Smooth muscle cell (in vitro differentiated cells): ENCODE measurements around the gene RNU6-9. TPM values are rescaled to one million over a fixed set of nuclear protein-coding genes. Genes with fewer than 3 reads are reported as not detected.
A peak's percentile ranks its signal among the peaks of the same experiment; 100 is the strongest.

ENCODE experiments used
- DNase-seq: peaks from one replicate; lab custom pipeline; 2025; ENCODE audit not compliant: unreplicated experiment; lab: John Stamatoyannopoulos, UW
- H2AFZ ChIP-seq: fragments of 200-600 bp; sonication (generic); 2 replicates; pipeline ENCODE4 v1.6.0; 2016; ENCODE audit warnings: antibody characterized with exemption, low read depth, mild to moderate bottlenecking
- H3F3A ChIP-seq: fragments of 200-600 bp; sonication (generic); 2 replicates; pipeline ENCODE4 v1.6.0; 2017; ENCODE audit warnings: antibody characterized with exemption, low read depth
- H3K27ac ChIP-seq: fragments of 200-600 bp; sonication (generic); 2 replicates; pipeline ENCODE4 v1.5.1; 2016; ENCODE audit warnings: low read depth, mild to moderate bottlenecking
- H3K27me3 ChIP-seq: fragments of 200-600 bp; sonication (generic); 2 replicates; pipeline ENCODE4 v1.6.1; 2016; ENCODE audit warnings: low read depth, mild to moderate bottlenecking
- H3K36me3 ChIP-seq: fragments of 200-600 bp; sonication (generic); 2 replicates; pipeline ENCODE4 v1.5.1; 2016; ENCODE audit warnings: low read depth
- H3K4me1 ChIP-seq: fragments of 200-600 bp; sonication (generic); 2 replicates; pipeline ENCODE4 v1.5.1; 2016; ENCODE audit warnings: low read depth
- H3K4me2 ChIP-seq: fragments of 200-600 bp; sonication (generic); 2 replicates; pipeline ENCODE4 v1.6.0; 2016; ENCODE audit warnings: mild to moderate bottlenecking
- H3K4me3 ChIP-seq: fragments of 200-600 bp; sonication (generic); 2 replicates; pipeline ENCODE4 v1.5.1; 2016; ENCODE audit warnings: mild to moderate bottlenecking
- H3K79me2 ChIP-seq: fragments of 200-600 bp; sonication (generic); 2 replicates; pipeline ENCODE4 v1.6.0; 2016; ENCODE audit warnings: low read depth, mild to moderate bottlenecking
- H3K9ac ChIP-seq: fragments of 200-600 bp; sonication (generic); 2 replicates; pipeline ENCODE4 v1.6.0; 2016; ENCODE audit warnings: low read depth
- H3K9me3 ChIP-seq: fragments of 200-600 bp; sonication (generic); replicated peaks from 2 replicates; pipeline ENCODE4 v1.5.1; 2016; ENCODE audit warnings: low read depth
- H4K20me1 ChIP-seq: fragments of 200-600 bp; sonication (generic); 2 replicates; pipeline ENCODE4 v1.6.0; 2016; ENCODE audit warnings: low read depth
- CTCF ChIP-seq: fragments of 200-600 bp; sonication (generic); IDR thresholded peaks from 2 replicates; pipeline ENCODE4 v1.5.1; 2017; ENCODE audit warnings: borderline replicate concordance, mild to moderate bottlenecking, antibody characterized with exemption; ENCODE audit not compliant: insufficient read depth, poor library complexity, severe bottlenecking
- WGBS: methylation state at CpG from one replicate; pipeline ENCODE4 v1.1.7; 2016; ENCODE audit warnings: low lambda C conversion rate; 5-methylcytosine and 5-hydroxymethylcytosine counted together
- polyA plus RNA-seq: library from polyadenylated mRNA; unstranded; fragments of >200 nt; fragmentation: Nextera tagmentation; extraction: Ambion mirVana; gene quantifications from 2 replicates; pipeline ENCODE4 v1.2.1, GENCODE V29; 2016
- total RNA-seq: library from RNA; depleted of rRNA; stranded (reverse); fragments of >200 nt; gene quantifications from 2 replicates; pipeline ENCODE4 v1.2.3, GENCODE V29; 2014

The RNU6-9 gene
- total and polyA plus RNA-seq, 2 experiments from 2014 or later: not detected

GRCh38 chr19:916645-917322 is 23.5 kb downstream of the RNU6-9 start:
- Histone ChIP-seq H3K9me3 (no peaks in the 10 kb centered on the region), H2AFZ (no peak overlapping the region), H3K4me2 (peak overlapping the region; percentile 81), H3K4me1 (no peaks in the 10 kb centered on the region), H3K9ac (no peak overlapping the region), H3K27ac (no peak overlapping the region), H3K4me3 (peak overlapping the region; percentile 34), H3K36me3 (no peaks in the 10 kb centered on the region), H3F3A (peaks cover 4% of the 10 kb centered on the region), H3K79me2 (peaks cover 10% of the 10 kb centered on the region), H4K20me1 (peaks cover under 1% of the 10 kb centered on the region), H3K27me3 (peaks cover 42% of the 10 kb centered on the region)
- peak; percentile 6 for DNase-seq
- TF ChIP-seq CTCF: no peak
- WGBS: 18% methylated on average over 17 of the region's 35 CpGs

GRCh38 chr19:917323-918151 is 24.3 kb downstream of the RNU6-9 start, which contains the start of gene KISS1R:
Gene KISS1R, plus strand, starts transcription at chr19:917333. Its CDS starts 170 bp downstream, at chr19:917503.
- Histone ChIP-seq H3F3A (peaks cover 4% of the 10 kb centered on the region), H3K9me3 (no peaks in the 10 kb centered on the region), H3K9ac (no peak within 1 kb of the TSS), H3K27ac (no peak within 1 kb of the TSS), H3K36me3 (no peaks in the 10 kb centered on the region), H3K4me2 (peak within 1 kb of the TSS; percentile 81), H3K4me3 (peak within 1 kb of the TSS; percentile 34), H2AFZ (no peak within 1 kb of the TSS), H4K20me1 (no peaks in the 10 kb centered on the region), H3K4me1 (no peaks in the 10 kb centered on the region), H3K79me2 (peaks cover 9% of the 10 kb centered on the region), H3K27me3 (peaks cover 42% of the 10 kb centered on the region)
- peak; percentile 37 for TF ChIP-seq CTCF
- WGBS: under 1% methylated on average over 64 of the region's 87 CpGs
- DNase-seq: no peak

- DNase-seq: no peak
- peak overlapping the region; percentile 81 for H3K4me2 ChIP-seq
- WGBS: 25% methylated on average over 10 of the region's 12 CpGs
- H3K36me3 ChIP-seq: no peaks in the 10 kb centered on the region
- H3K27ac ChIP-seq: no peak overlapping the region
- peaks cover 7% of the 10 kb centered on the region for H3K79me2 ChIP-seq
- peak overlapping the region; percentile 34 for H3K4me3 ChIP-seq
- no peak for TF ChIP-seq CTCF
- H2AFZ ChIP-seq: no peak overlapping the region
- H3K4me1 ChIP-seq: no peaks in the 10 kb centered on the region
- no peaks in the 10 kb centered on the region for H4K20me1 ChIP-seq
- peaks cover 4% of the 10 kb centered on the region for H3F3A ChIP-seq
- no peaks in the 10 kb centered on the region for H3K9me3 ChIP-seq
- H3K9ac ChIP-seq: no peak overlapping the region
- H3K27me3 ChIP-seq: peaks cover 42% of the 10 kb centered on the region
Observed at GRCh38 chr19:918152-918437, 24.8 kb downstream of the RNU6-9 start.
